Sigmoid colon (tissue), 7 donors: ENCODE data around the gene RDH12. TPM values are rescaled to one million over a fixed set of nuclear protein-coding genes. Genes with fewer than 3 reads are reported as not detected.

ENCODE experiments used
- DNase-seq: peaks from one replicate; pipeline ENCODE4 v3.0.0-alpha.2; 2019
- H3K27ac ChIP-seq, 4 donors: fragments of 200-600 bp; sonication (generic); one replicate each; pipeline ENCODE4 v1.5.1; 2016 to 2019; ENCODE audit warnings: mild to moderate bottlenecking in 1 of 4
- H3K27me3 ChIP-seq, 3 donors: fragments of 200-600 bp; sonication (generic); one replicate each; pipeline ENCODE4 v1.5.1; 2019; ENCODE audit warnings: mild to moderate bottlenecking in 1 of 3
- H3K36me3 ChIP-seq, 4 donors: fragments of 200-600 bp; sonication (generic); one replicate each; pipeline ENCODE4 v1.5.1; 2016 to 2019
- H3K4me1 ChIP-seq, 4 donors: fragments of 200-600 bp; sonication (generic); one replicate each; pipeline ENCODE4 v1.5.1; 2017 to 2019
- H3K4me3 ChIP-seq, 4 donors: fragments of 200-600 bp; sonication (generic); one replicate each; pipeline ENCODE4 v1.5.1; 2017 to 2019; ENCODE audit warnings: mild to moderate bottlenecking in 2 of 4, moderate library complexity in 1 of 4
- H3K9me3 ChIP-seq, 4 donors: fragments of 200-600 bp in 3 of 4; sonication (generic) in 3 of 4; one replicate each; pipeline versions ENCODE4 v1.5.1 to v1.6.1; 2013 to 2019
- EP300 ChIP-seq, 4 donors: sonication (generic); formaldehyde crosslinking; IDR thresholded peaks; one replicate each; pipeline ENCODE4 v1.6.1; 2017; ENCODE audit warnings: antibody characterized with exemption in 4 of 4
- POLR2A ChIP-seq, 2 donors: fragments of 450-650 bp; IDR thresholded peaks; one replicate each; pipeline ENCODE4 v1.6.1; 2016; ENCODE audit warnings: antibody characterized with exemption in 2 of 2, mild to moderate bottlenecking in 2 of 2, moderate library complexity in 2 of 2
- POLR2AphosphoS5 ChIP-seq, 4 donors: sonication (generic); formaldehyde crosslinking; IDR thresholded peaks; one replicate each; pipeline ENCODE4 v1.6.1; 2017; ENCODE audit warnings: antibody characterized with exemption in 4 of 4
- WGBS, 2 donors: extraction: QIAGEN DNeasy Blood & Tissue Kit; methylation state at CpG; one replicate each; pipeline ENCODE4 v1.1.7; 2013; 5-methylcytosine and 5-hydroxymethylcytosine counted together
- intact Hi-C: fragments of 100-400 bp; cut with DNase I; formaldehyde crosslinking; loops from one replicate; pipeline ENCODE4 v1.15.1; 2023
- polyA plus RNA-seq, 3 donors: library from polyadenylated mRNA; stranded (reverse); fragments of 200-250 nt; gene quantifications; one replicate each; pipeline ENCODE4 v1.2.3, GENCODE V29; 2013
- total RNA-seq, 4 donors: library from RNA; depleted of rRNA; stranded (reverse); fragments of >200 nt; gene quantifications; one replicate each; pipeline ENCODE4 v1.1.0, GENCODE V29; 2016
- TF ChIP-seq, protein P1 (sequence below), 4 experiments: fragments of 450-650 bp in 3 of 4; fragments of 200-600 bp in 1 of 4; IDR thresholded peaks; one replicate each; pipeline ENCODE4 v1.5.1; 2016 to 2019; ENCODE audit warnings: antibody characterized with exemption in 4 of 4, mild to moderate bottlenecking in 3 of 4, moderate library complexity in 2 of 4
- donor health status: healthy with polysubstance abuse.
- donor health status: Bipolar disorder and iron deficiency.
- donor health status: healthy.

Gene RDH12
- total and polyA plus RNA-seq, 7 donors = 0.12 to 0.60 TPM; not detected in 5

- WGBS, 2 donors = 93 to 95% methylated on average over 6 of the region's 6 CpGs
- DNase-seq = no peak
Observed at GRCh38 chr14:67749341-67750084, 47.8 kb downstream of the RDH12 start.

GRCh38 chr14:67756496-67756895 is 54.8 kb downstream of the RDH12 start:
- DNase-seq = no peak
- TF ChIP-seq, protein P1, sequence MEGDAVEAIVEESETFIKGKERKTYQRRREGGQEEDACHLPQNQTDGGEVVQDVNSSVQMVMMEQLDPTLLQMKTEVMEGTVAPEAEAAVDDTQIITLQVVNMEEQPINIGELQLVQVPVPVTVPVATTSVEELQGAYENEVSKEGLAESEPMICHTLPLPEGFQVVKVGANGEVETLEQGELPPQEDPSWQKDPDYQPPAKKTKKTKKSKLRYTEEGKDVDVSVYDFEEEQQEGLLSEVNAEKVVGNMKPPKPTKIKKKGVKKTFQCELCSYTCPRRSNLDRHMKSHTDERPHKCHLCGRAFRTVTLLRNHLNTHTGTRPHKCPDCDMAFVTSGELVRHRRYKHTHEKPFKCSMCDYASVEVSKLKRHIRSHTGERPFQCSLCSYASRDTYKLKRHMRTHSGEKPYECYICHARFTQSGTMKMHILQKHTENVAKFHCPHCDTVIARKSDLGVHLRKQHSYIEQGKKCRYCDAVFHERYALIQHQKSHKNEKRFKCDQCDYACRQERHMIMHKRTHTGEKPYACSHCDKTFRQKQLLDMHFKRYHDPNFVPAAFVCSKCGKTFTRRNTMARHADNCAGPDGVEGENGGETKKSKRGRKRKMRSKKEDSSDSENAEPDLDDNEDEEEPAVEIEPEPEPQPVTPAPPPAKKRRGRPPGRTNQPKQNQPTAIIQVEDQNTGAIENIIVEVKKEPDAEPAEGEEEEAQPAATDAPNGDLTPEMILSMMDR (IDR thresholded peaks at IDR 0.05) = no peak
- TF ChIP-seq POLR2A (IDR thresholded peaks at IDR 0.05) = no peak
- TF ChIP-seq EP300 (IDR thresholded peaks at IDR 0.05) = no peak
- no peak for TF ChIP-seq POLR2AphosphoS5 (IDR thresholded peaks at IDR 0.05)
- WGBS, 2 donors = 90 to 99% methylated on average over 1 of the region's 1 CpG
- Histone ChIP-seq H3K36me3 (peaks cover 21 to 75% (median 40%) of the 10 kb centered on the region in 4 donors), H3K27me3 (no peaks in the 10 kb centered on the region), H3K4me1 (no peaks in the 10 kb centered on the region), H3K27ac (no peak overlapping the region), H3K9me3 (no peaks in the 10 kb centered on the region), H3K4me3 (no peak overlapping the region)
- intact Hi-C loops = no loop called here

More at GRCh38 chr14:67749341-67750084, 47.8 kb downstream of the RDH12 start:
- Histone ChIP-seq H3K27me3 (no peaks in the 10 kb centered on the region), H3K4me3 (no peak overlapping the region), H3K4me1 (no peaks in the 10 kb centered on the region), H3K27ac (peak overlapping the region in 1 of 4 donors; percentile 13), H3K9me3 (no peaks in the 10 kb centered on the region), H3K36me3 (peaks cover 14 to 84% (median 44%) of the 10 kb centered on the region in 4 donors)
- intact Hi-C loops = no loop called here
- TF ChIP-seq, protein P1 (IDR thresholded peaks at IDR 0.05) = no peak
- TF ChIP-seq EP300 (IDR thresholded peaks at IDR 0.05) = no peak

GRCh38 chr14:67757175-67757574 is 55.5 kb downstream of the RDH12 start:
- no peaks in the 10 kb centered on the region for H3K9me3 ChIP-seq
- no peaks in the 10 kb centered on the region for H3K4me1 ChIP-seq
- DNase-seq = no peak
- H3K4me3 ChIP-seq = no peak overlapping the region
- intact Hi-C loops = no loop called here
- no peaks in the 10 kb centered on the region for H3K27me3 ChIP-seq
- peaks cover 16 to 74% (median 38%) of the 10 kb centered on the region in 4 donors for H3K36me3 ChIP-seq
- H3K27ac ChIP-seq = no peak overlapping the region
- 85 to 91% methylated on average over 3 of the region's 3 CpGs for WGBS, 2 donors
- no peak for TF ChIP-seq POLR2AphosphoS5 (IDR thresholded peaks at IDR 0.05)

DNA sequence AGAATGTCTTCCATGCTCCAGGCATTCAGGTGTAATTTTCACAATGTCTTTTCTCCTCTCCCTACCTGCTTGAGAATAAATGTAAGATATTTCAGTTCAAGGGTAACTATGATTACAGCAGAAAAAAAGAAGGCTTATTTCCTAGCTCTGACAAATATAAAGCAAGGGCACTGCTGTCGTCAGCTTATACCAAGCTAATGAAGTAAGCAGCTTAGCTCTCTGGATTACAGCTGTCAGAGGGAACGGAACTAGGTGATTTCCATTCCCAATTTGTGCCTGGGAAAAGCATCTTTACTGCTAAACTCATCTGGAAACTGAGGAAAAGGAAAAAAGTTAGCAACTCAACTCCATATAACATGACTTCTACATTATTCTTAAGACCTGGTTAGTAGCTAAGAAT is 58.2 kb downstream of the RDH12 start:
- Histone ChIP-seq H3K4me1 (no peaks in the 10 kb centered on the region), H3K27ac (no peak overlapping the region), H3K36me3 (peaks cover 14 to 74% (median 32%) of the 10 kb centered on the region in 4 donors), H3K27me3 (no peaks in the 10 kb centered on the region), H3K4me3 (no peak overlapping the region), H3K9me3 (no peaks in the 10 kb centered on the region)
- no peak for DNase-seq
- WGBS, 2 donors = 94 to 95% methylated on average over 2 of the region's 2 CpGs
- TF ChIP-seq POLR2A (IDR thresholded peaks at IDR 0.05) (no peak), POLR2AphosphoS5 (IDR thresholded peaks at IDR 0.05) (no peak), EP300 (IDR thresholded peaks at IDR 0.05) (no peak)
- TF ChIP-seq, protein P1 (IDR thresholded peaks at IDR 0.05) = no peak
- intact Hi-C loops = no loop called here

- Histone ChIP-seq H3K4me1 (no peaks in the 10 kb centered on the region), H3K4me3 (no peak overlapping the region), H3K27me3 (no peaks in the 10 kb centered on the region), H3K36me3 (peaks cover 30 to 75% (median 44%) of the 10 kb centered on the region in 4 donors), H3K9me3 (no peaks in the 10 kb centered on the region), H3K27ac (no peak overlapping the region)
- intact Hi-C loops = no loop called here
- TF ChIP-seq, protein P1 (IDR thresholded peaks at IDR 0.05) = no peak
- no peak for TF ChIP-seq POLR2A (IDR thresholded peaks at IDR 0.05)
- TF ChIP-seq EP300 (IDR thresholded peaks at IDR 0.05) = no peak
- TF ChIP-seq POLR2AphosphoS5 (IDR thresholded peaks at IDR 0.05) = no peak
- DNase-seq = no peak
- WGBS, 2 donors = 85 to 91% methylated on average over 5 of the region's 5 CpGs
Observed at GRCh38 chr14:67762051-67762450, 60.4 kb downstream of the RDH12 start.
